ENCODE measurements around the gene CLEC4A. TPM values are rescaled to one million over a fixed set of nuclear protein-coding genes. Genes with fewer than 3 reads are reported as not detected.

Gene CLEC4A
- total and polyA plus RNA-seq, 5 donors from 2014 or later: 0.14 to 1.4 (median 0.86) TPM; not detected in 1

Other genes with a start within 250 kb of the CLEC4A start
- gene SLC2A3, start 187.4 kb upstream of the CLEC4A start, total RNA-seq: 947 TPM
- gene SLC2A3, start 187.4 kb upstream of the CLEC4A start, polyA plus RNA-seq: 100 to 1,000 TPM in 3 of 4 donors, 10 to 100 TPM in 1; 96.9 to 128 (median 103) TPM
- gene FOXJ2, start 90.9 kb upstream of the CLEC4A start, total RNA-seq: 26.1 TPM
- gene FOXJ2, start 90.9 kb upstream of the CLEC4A start, polyA plus RNA-seq: 1 to 10 TPM; 6.6 to 9.5 (median 8.1) TPM
- gene C3AR1, start 57.3 kb upstream of the CLEC4A start, total RNA-seq: 2.7 TPM
- 10 to 100 TPM in 2 of 4 donors, 1 to 10 TPM in 2; 6.5 to 12.7 (median 9.5) TPM for gene C3AR1, start 57.3 kb upstream of the CLEC4A start, polyA plus RNA-seq
- 78.3 TPM for gene NECAP1, start 41.3 kb upstream of the CLEC4A start, total RNA-seq
- 10 to 100 TPM; 20.5 to 34.8 (median 23.8) TPM for gene NECAP1, start 41.3 kb upstream of the CLEC4A start, polyA plus RNA-seq
- not detected for gene ZNF705A, start 33.4 kb downstream of the CLEC4A start, total RNA-seq
- gene ZNF705A, start 33.4 kb downstream of the CLEC4A start, polyA plus RNA-seq: not detected
- 0.67 TPM for gene FAM90A1, start 104.0 kb downstream of the CLEC4A start, total RNA-seq
- gene FAM90A1, start 104.0 kb downstream of the CLEC4A start, polyA plus RNA-seq: under 1 TPM in 2 of 4 donors, not detected in 2; 0.11 to 0.24 TPM